ENCODE results near the gene PLCE1. TPM values are rescaled to one million over a fixed set of nuclear protein-coding genes. Genes with fewer than 3 reads are reported as not detected.
A peak's percentile ranks its signal among the peaks of the same experiment; 100 is the strongest.

PLCE1 gene
- total and polyA plus RNA-seq, 2 of the 8 experiments (the other 6 are each of a cell fraction or from before 2014, with no cell fraction given) = 0.05 to 0.06 TPM

DNA sequence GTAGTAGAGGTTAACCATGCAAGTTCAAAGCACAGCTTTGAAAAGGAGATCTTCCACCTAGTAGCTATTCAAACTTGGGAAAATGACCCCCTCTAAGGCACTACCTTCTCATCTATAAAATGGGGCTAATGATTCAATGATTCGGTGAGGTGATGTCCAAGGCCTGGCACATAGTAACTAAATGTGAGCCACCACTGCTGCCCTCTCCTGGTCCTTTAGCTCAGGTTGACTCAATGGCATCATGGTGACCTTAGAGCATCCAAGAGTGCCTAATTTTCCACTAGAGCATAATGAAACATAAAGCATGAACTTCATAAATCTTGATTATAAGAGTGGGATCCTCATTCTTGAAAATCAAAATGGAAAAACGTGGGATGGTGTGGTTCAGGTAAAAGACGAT, 16.3 kb upstream of the PLCE1 start:
- no peak overlapping the region for H3K4me2 ChIP-seq (ENCODE audit: insufficient read depth in 1 of 2, low read depth in 2 of 2, low read length in 2 of 2)
- DNase-seq (ENCODE audit: low read depth in 1 of 2, low spot score in 2 of 2) = no peak
- H4K5ac ChIP-seq (ENCODE audit: insufficient read length, low read depth, low read length) = no peak overlapping the region
- no peaks in the 10 kb centered on the region for H3K36me3 ChIP-seq (ENCODE audit: control insufficient read depth in 2 of 4, insufficient read depth in 4 of 4, low read length in 3 of 4)
- H3K4me3 ChIP-seq (ENCODE audit: extremely low read depth in 1 of 4, insufficient read depth in 2 of 4, low read depth in 3 of 4, low read length in 4 of 4) = no peak overlapping the region
- H3K23me2 ChIP-seq (ENCODE audit: low read depth, low read length) = no peaks in the 10 kb centered on the region; the same call in 1 of the 2 replicates
- 70% methylated on average over 3 of the region's 3 CpGs; no CpG with 5 or more reads in 1 of the 2 experiments for WGBS, 2 experiments (ENCODE audit: extremely low coverage in 1 of 2, insufficient coverage in 1 of 2, insufficient read length in 1 of 2, insufficient replicate concordance in 2 of 2, low coverage in 1 of 2, low lambda C conversion rate in 2 of 2, missing lambda C conversion rate in 1 of 2)
- H4K8ac ChIP-seq (ENCODE audit: extremely low read depth, insufficient read depth, low read length) = no peak overlapping the region
- H3K4me1 ChIP-seq (replicated peaks in 1 of 4; ENCODE audit: control insufficient read depth in 3 of 4, insufficient read depth in 4 of 4, low read length in 3 of 4) = no peaks in the 10 kb centered on the region
- H3K9me3 ChIP-seq (ENCODE audit: insufficient read depth in 2 of 2, low read depth in 1 of 2, low read length in 1 of 2) = no peaks in the 10 kb centered on the region
- H2AK5ac ChIP-seq (ENCODE audit: low read depth, low read length) = no peak overlapping the region
- no peaks in the 10 kb centered on the region for H3K27me3 ChIP-seq (replicated peaks in 1 of 4; ENCODE audit: control insufficient read depth in 3 of 4, extremely low read depth in 1 of 4, insufficient read depth in 3 of 4, low read length in 3 of 4)
- no peaks in the 10 kb centered on the region for H3K79me1 ChIP-seq (ENCODE audit: low read depth, low read length)
- H3K9ac ChIP-seq (replicated peaks in 1 of 4; ENCODE audit: extremely low read depth in 1 of 4, low read depth in 3 of 4, low read length in 3 of 4) = no peak overlapping the region
- no peak overlapping the region for H3K56ac ChIP-seq (replicated peaks; ENCODE audit: insufficient read length, low read depth, low read length)
- ChIA-PET POLR2A (ENCODE audit: partially characterized antibody) (interaction anchor here (0.8 kb wide), 1 partner anchor 13 kb away, joined by 3 read pairs; no protein-coding TSS in a partner anchor), CTCF (ENCODE audit: partially characterized antibody) (interaction anchor here (0.7 to 1.4 kb wide), 8 partner anchors 10 to 262 kb away, joined by 3 to 5 read pairs (median 3); partner anchors contain the start of gene PLCE1)
- no peak overlapping the region for H2AFZ ChIP-seq (ENCODE audit: low read length)
- no peak overlapping the region for H3K4ac ChIP-seq (replicated peaks; ENCODE audit: insufficient read length, low read depth, low read length)
- no peak overlapping the region for H3K23ac ChIP-seq (ENCODE audit: insufficient read length)
- no peak overlapping the region for H2BK120ac ChIP-seq (replicated peaks; ENCODE audit: low read depth, low read length)
- H2BK20ac ChIP-seq (ENCODE audit: low read length) = no peak overlapping the region
- no peak overlapping the region for H4K91ac ChIP-seq (replicated peaks; ENCODE audit: insufficient read length, low read length)
- H3K27ac ChIP-seq (ENCODE audit: low read depth, low read length) = no peak overlapping the region
- FAIRE-seq = no peak
- H2BK15ac ChIP-seq (ENCODE audit: low read length) = no peak overlapping the region
- no peak overlapping the region for H2BK12ac ChIP-seq (ENCODE audit: low read depth, low read length)
- H2BK5ac ChIP-seq (ENCODE audit: low read depth, low read length) = no peak overlapping the region
- H3K14ac ChIP-seq (ENCODE audit: insufficient read length) = no peak overlapping the region
- H4K20me1 ChIP-seq (replicated peaks in 1 of 2; ENCODE audit: control insufficient read depth in 1 of 2, insufficient read depth in 2 of 2, low read length in 2 of 2) = no peaks in the 10 kb centered on the region
- H3K18ac ChIP-seq (ENCODE audit: extremely low read depth, low read length) = no peak overlapping the region
- H3K79me2 ChIP-seq (ENCODE audit: control insufficient read depth in 1 of 2, insufficient read depth in 2 of 2, low read length in 2 of 2) = no peaks in the 10 kb centered on the region
- TF ChIP-seq RAD21 (IDR thresholded peaks at IDR 0.05 in 1 of 2, conservative IDR thresholded peaks at IDR 0.05 in 1 of 2; ENCODE audit: low read depth in 2 of 2, low read length in 2 of 2) (peak; percentile 17 to 38; a peak in 2 of 4 replicates), BCL11A (IDR thresholded peaks at IDR 0.05; ENCODE audit: low read depth in 2 of 2, low read length in 2 of 2) (no peak), HDAC6 (IDR thresholded peaks at IDR 0.05; ENCODE audit: low read depth, low read length) (no peak), YY1 (IDR thresholded peaks at IDR 0.05; ENCODE audit: low read depth, low read length) (no peak), RNF2 (IDR thresholded peaks at IDR 0.05; ENCODE audit: borderline replicate concordance, low read depth, low read length, missing control alignments, poor library complexity, severe bottlenecking) (no peak), CTBP2 (IDR thresholded peaks at IDR 0.05; ENCODE audit: borderline replicate concordance, insufficient read depth, insufficient read length, low read length) (no peak)
- TF ChIP-seq, protein P1, sequence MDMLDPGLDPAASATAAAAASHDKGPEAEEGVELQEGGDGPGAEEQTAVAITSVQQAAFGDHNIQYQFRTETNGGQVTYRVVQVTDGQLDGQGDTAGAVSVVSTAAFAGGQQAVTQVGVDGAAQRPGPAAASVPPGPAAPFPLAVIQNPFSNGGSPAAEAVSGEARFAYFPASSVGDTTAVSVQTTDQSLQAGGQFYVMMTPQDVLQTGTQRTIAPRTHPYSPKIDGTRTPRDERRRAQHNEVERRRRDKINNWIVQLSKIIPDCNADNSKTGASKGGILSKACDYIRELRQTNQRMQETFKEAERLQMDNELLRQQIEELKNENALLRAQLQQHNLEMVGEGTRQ (IDR thresholded peaks at IDR 0.05; ENCODE audit: low read length) = no peak
- TF ChIP-seq, protein P2, sequence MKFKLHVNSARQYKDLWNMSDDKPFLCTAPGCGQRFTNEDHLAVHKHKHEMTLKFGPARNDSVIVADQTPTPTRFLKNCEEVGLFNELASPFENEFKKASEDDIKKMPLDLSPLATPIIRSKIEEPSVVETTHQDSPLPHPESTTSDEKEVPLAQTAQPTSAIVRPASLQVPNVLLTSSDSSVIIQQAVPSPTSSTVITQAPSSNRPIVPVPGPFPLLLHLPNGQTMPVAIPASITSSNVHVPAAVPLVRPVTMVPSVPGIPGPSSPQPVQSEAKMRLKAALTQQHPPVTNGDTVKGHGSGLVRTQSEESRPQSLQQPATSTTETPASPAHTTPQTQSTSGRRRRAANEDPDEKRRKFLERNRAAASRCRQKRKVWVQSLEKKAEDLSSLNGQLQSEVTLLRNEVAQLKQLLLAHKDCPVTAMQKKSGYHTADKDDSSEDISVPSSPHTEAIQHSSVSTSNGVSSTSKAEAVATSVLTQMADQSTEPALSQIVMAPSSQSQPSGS (IDR thresholded peaks at IDR 0.05; ENCODE audit: low read length) = no peak

Measured in H1 (cell line).